UCSD-AML1 (cell line): ENCODE results near the gene GRK3.

Experiments used
- DNase-seq: peaks from one replicate; lab custom pipeline; 2025; ENCODE audit not compliant: unreplicated experiment; lab: John Stamatoyannopoulos, UW

The GRK3 gene

DNA sequence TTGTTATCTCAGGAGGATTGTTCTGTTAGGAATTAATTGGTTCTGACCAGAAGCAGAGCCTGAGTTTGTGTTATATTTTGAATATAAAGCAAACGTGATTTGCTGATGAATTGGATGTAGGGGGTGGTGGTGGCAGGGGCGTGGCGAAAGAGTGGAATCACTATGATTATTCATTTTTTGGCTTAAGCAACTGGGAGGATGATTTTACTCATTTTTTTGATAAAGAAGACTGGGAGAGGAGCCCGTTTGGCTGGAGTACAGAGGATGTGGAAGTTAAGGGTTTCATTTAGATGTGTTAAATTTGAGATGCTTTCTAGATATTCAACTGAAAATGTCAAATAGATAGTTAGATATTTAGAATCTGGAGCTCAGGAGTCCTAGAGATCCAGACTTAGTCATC is 94.2 kb downstream of the GRK3 start:
- no peak for DNase-seq

DNA sequence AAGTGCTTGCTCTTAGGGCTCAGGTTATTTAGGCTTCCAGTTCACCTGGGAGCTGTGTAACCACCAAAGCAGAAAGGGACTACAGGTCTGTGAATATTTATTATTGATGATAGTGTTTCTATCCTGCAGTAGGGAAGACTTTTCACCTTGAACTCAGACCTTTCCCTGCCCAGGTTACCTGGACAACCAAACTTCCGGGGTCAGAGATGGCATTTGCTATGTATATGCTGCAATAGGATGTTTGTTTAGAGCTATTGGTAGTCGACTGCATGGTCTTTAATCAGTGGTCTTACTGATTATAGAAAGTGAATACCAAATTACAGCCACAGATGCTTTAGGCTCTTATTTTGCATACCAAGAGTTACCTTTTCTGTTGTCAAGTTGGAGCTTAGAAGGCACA is 94.9 kb downstream of the GRK3 start:
- DNase-seq, result no peak

DNA sequence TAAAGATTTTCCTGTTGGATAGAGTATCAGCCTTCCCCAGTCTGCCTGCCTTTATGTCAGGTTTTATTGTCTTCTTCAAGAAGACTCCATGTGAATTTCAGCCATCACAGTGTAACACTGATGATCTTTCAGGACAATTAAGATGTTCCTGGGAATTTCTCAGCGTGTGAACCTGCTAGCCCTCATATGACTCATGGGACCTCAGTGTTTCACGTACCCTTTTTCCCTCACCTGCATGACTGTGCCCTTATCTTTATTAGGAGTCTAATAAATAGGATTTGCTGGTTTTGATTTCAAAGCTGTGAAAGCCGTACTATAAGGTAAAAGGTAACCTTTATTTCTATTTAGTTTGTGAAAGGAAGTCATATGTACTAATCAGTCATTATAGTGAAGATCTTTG is 95.9 kb downstream of the GRK3 start:
- no peak for DNase-seq

DNA sequence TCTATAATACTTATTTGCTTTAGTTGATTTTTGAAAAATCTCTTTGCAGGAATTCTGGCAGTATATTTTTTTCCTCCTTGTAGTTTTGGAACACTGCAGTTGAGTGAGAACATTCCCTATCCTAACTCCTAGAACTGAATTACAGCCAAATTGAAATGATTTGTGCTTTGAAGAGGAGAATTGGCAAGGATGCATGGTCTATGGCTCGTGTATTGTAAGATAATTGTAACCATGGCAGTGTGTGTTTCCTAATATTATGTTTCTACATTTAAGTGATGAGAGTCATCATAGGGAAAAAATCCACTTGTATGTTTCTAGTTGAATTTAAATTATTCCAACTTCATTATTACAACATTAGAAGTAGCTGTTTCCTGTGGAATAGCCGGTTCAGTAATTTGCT is 96.6 kb downstream of the GRK3 start:
- DNase-seq, result no peak

DNA sequence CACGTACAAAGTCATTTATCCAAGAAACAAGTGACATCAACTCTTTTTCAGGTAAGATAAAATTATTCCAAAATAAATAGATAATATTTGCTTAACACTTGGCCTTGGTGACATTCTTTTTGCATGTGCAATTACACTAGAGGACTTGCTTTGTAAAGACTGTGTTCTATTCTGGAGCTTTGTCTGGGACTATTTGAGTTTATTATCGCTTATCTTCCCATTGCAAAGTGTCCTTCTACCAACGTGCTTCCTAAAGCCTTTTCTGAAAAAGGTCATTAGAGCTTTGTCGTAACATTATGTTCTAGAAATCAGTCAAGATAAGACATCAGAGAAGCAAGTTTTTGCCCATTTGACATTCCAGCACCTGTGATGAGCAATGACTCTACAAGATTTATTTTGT is 99.2 kb downstream of the GRK3 start:
- DNase-seq, result no peak

- peak; percentile 61 for DNase-seq
Observed at GRCh38 chr22:25666308-25666707, 101.8 kb downstream of the GRK3 start.

DNA sequence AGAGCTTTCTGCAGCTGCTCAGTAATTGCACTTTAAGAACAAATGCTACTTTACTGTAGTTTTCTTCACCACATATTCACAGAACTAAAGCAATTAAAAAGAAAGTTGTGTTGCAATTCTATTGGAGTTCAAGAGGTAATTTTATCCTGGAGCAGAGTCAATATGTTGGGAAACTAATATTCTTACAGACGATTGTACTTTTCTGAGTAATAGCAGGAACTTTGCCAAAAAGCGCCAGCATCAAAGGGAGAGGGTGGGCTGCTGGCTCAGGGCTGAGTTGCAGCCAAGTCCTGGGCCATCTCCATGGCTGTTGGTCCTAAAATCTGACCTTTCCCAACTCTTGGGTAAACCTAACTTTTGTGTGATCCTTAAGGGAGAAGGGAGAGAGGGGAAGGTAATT is 104.0 kb downstream of the GRK3 start:
- no peak for DNase-seq

- no peak for DNase-seq
Observed at GRCh38 chr22:25669253-25670069, 105.0 kb downstream of the GRK3 start.

GRCh38 chr22:25670070-25670461 is 105.6 kb downstream of the GRK3 start:
- no peak for DNase-seq

GRCh38 chr22:25672289-25673084 is 108.0 kb downstream of the GRK3 start:
- no peak for DNase-seq

GRCh38 chr22:25673713-25674112 is 109.2 kb downstream of the GRK3 start:
- DNase-seq, result no peak

GRCh38 chr22:25677631-25678030 is 113.2 kb downstream of the GRK3 start:
- no peak for DNase-seq

DNA sequence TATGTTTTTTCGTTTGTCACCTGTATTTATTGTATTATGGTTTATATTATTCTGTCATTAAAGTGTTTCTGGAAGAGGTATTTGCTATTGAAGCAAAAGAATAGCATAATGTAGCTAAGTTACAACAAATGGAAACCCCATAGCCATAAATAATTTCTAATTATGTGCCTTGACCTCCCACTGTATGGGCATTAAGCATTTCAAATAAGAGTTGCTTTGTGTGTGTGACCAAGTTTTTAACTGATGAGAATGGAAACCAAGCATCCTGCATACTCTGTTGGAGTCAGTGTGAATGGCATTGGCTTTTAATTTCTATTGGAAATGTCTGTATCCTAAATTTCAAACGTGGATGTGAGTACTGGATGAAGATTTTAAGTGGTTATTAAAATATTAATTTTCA is 115.6 kb downstream of the GRK3 start:
- DNase-seq, result no peak

DNA sequence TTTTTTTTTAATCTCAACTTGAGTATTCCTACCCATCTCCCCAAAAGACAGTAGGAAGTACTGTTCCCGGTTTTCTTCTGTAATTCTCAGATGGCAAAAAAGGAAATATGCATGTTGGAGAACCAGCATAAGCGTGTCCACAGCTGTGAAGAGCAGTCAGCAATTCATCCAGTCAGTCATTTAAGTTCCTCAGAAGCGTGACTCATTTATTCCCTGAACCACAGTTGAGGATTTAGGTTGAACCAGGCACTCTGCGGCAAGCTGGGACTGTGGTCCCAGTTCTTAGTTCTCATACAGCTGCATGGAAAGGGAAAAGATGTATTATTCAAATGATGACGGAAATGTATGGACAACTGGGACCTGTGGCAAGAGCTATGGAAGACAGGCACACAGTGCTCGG is 116.5 kb downstream of the GRK3 start:
- DNase-seq, result no peak

- DNase-seq, result no peak
Observed at GRCh38 chr22:25682109-25682508, 117.6 kb downstream of the GRK3 start.

DNA sequence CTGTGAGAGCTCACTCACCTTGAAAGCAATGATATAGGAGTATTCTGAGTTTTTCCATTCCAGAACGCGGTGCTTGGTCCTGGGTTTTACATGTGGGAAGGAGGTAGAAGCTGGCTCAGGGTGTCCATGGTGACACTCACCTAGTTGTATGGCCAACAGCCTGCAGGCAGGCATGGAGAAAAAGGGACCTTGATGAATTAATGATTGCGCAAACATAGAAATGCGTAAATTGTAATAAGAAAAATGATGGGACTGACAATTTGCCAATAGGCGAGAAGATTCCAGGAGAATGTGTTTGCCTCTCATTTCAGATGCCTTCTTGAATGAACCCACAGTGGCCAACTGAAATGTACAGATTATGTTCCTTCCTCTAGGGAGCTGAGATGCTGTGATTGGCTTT is 124.2 kb downstream of the GRK3 start:
- no peak for DNase-seq

- DNase-seq, result no peak
Observed at GRCh38 chr22:25689631-25690030, 125.2 kb downstream of the GRK3 start.

DNA sequence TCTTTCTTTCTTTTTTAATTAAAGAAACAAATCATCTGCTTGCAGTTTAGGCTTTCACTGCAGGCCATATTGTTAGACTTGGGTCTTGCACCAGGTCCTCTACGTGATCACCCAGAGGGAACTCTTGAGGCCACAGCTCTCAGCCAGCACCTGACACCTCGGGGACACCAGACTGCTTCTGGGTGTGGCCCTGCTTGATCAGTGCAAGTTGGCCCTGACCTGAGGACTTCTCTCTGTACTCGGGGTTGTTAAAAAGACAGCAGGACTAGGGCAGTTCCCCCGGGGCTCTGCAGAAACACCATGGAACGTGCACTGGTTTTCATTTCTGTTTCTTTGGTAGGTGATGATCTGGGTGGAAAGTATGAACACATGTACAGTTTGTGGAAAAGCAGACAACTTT is 126.3 kb downstream of the GRK3 start:
- no peak for DNase-seq

GRCh38 chr22:25692397-25693267 is 128.2 kb downstream of the GRK3 start:
- no peak for DNase-seq

DNA sequence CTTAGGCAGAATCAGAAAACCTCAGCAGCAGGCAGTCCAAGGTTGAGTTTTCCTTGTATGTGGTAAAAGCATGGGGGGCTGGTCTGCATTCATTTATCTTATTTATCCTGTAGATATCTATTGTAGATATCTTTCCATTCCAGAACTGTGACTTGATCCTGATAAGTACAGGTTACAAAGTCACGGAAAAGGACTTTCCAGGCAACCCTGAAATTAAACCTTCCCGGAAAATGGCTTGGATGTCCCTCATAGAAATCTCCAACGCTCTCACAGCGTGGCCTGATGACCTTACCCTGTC is 128.7 kb downstream of the GRK3 start:
- no peak for DNase-seq

GRCh38 chr22:25694196-25694907 is 129.9 kb downstream of the GRK3 start:
- DNase-seq, result no peak
